Ramos (cell line): Measurements from ENCODE around the gene SUPT4H1.
"Not testable (repeated sequence)": the region's sequence is repeated elsewhere in the genome, so short reads cannot be mapped to it uniquely, and the experiment has no call there.

ENCODE experiments used
- in situ Hi-C: fragments of 300-500 bp; cut with MboI; formaldehyde crosslinking; loops from one replicate; pipeline ENCODE4 v1.14.3; 2022; ENCODE audit warnings: low sequenced_read_pairs; ENCODE audit not compliant: unreplicated experiment

SUPT4H1 gene

GRCh38 chr17:58343131-58343530 lies 8.9 kb downstream of the SUPT4H1 start:
- in situ Hi-C loops = no loop called here

- in situ Hi-C loops = no loop called here
Measured at GRCh38 chr17:58341861-58342475, 10.0 kb downstream of the SUPT4H1 start.

- in situ Hi-C loops = not testable (repeated sequence)
Measured at GRCh38 chr17:58341136-58341860, 10.7 kb downstream of the SUPT4H1 start.

- in situ Hi-C loops = no loop called here
Measured at GRCh38 chr17:58340405-58340876, 11.6 kb downstream of the SUPT4H1 start.

GRCh38 chr17:58339755-58340404 lies 12.1 kb downstream of the SUPT4H1 start:
- in situ Hi-C loops = loop anchor here (5.0 to 10.0 kb wide), 2 partner anchors 77 to 785 kb away; partner anchors contain the start of gene RNF43

- in situ Hi-C loops = loop anchor here (5.0 to 10.0 kb wide), 2 partner anchors 78 to 784 kb away; partner anchors contain the start of gene RNF43
Measured at GRCh38 chr17:58338841-58339754, 12.9 kb downstream of the SUPT4H1 start.

- in situ Hi-C loops = loop anchor here (5.0 to 10.0 kb wide), 2 partner anchors 79 to 784 kb away; partner anchors contain the start of gene RNF43
Measured at GRCh38 chr17:58338454-58338840, 13.6 kb downstream of the SUPT4H1 start.

- in situ Hi-C loops = loop anchor here (5.0 to 10.0 kb wide), 2 partner anchors 79 to 783 kb away; partner anchors contain the start of gene RNF43
Measured at GRCh38 chr17:58337600-58338453, 14.2 kb downstream of the SUPT4H1 start.

- in situ Hi-C loops = loop anchor here (5.0 to 10.0 kb wide), 2 partner anchors 80 to 782 kb away; partner anchors contain the start of gene RNF43
Measured at GRCh38 chr17:58337210-58337599, 14.8 kb downstream of the SUPT4H1 start.

GRCh38 chr17:58336456-58337209 lies 15.4 kb downstream of the SUPT4H1 start:
- in situ Hi-C loops = loop anchor here (5.0 to 10.0 kb wide), 2 partner anchors 81 to 782 kb away; partner anchors contain the start of gene RNF43

- in situ Hi-C loops = loop anchor here (5.0 to 10.0 kb wide), 2 partner anchors 81 to 781 kb away; partner anchors contain the start of gene RNF43
Measured at GRCh38 chr17:58335779-58336455, 16.1 kb downstream of the SUPT4H1 start.

GRCh38 chr17:58335061-58335731 lies 16.8 kb downstream of the SUPT4H1 start:
- in situ Hi-C loops = loop anchor here (5.0 to 10.0 kb wide), 2 partner anchors 82 to 780 kb away; partner anchors contain the start of gene RNF43

- in situ Hi-C loops = loop anchor here (5.0 to 10.0 kb wide), 2 partner anchors 83 to 780 kb away; partner anchors contain the start of gene RNF43
Measured at GRCh38 chr17:58334661-58335060, 17.3 kb downstream of the SUPT4H1 start.

- in situ Hi-C loops = loop anchor here (10.0 kb wide), 1 partner anchor 779 kb away; no protein-coding TSS in a partner anchor
Measured at GRCh38 chr17:58334256-58334655, 17.7 kb downstream of the SUPT4H1 start.

- in situ Hi-C loops = loop anchor here (10.0 kb wide), 1 partner anchor 779 kb away; no protein-coding TSS in a partner anchor
Measured at GRCh38 chr17:58333736-58334207, 18.2 kb downstream of the SUPT4H1 start.
